Right atrium auricular region (tissue), 2 donors: Measurements from ENCODE around the gene BRINP2. TPM values are rescaled to one million over a fixed set of nuclear protein-coding genes. Genes with fewer than 3 reads are reported as not detected.

ENCODE experiments used
- DNase-seq: peaks from one replicate; pipeline ENCODE4 v3.0.0-alpha.2; 2019; ENCODE audit warnings: low spot score
- H3K27ac ChIP-seq, 2 donors: fragments of 200-600 bp; sonication (generic); 1 replicate in 1 of 2; 2 replicates in 1 of 2; pipeline ENCODE4 v1.5.1; 2016 to 2019
- H3K27me3 ChIP-seq, 2 donors: fragments of 200-600 bp; sonication (generic); one replicate each; pipeline versions ENCODE4 v1.5.1 to v1.6.0; 2017 to 2019
- H3K36me3 ChIP-seq: fragments of 200-600 bp; sonication (generic); one replicate; pipeline ENCODE4 v1.5.1; 2016
- H3K4me1 ChIP-seq, 2 donors: fragments of 200-600 bp; sonication (generic); one replicate each; pipeline versions ENCODE4 v1.5.1 to v1.6.0; 2017 to 2019
- H3K4me3 ChIP-seq, 2 donors: fragments of 200-600 bp; sonication (generic); 1 replicate in 1 of 2; 2 replicates in 1 of 2; pipeline ENCODE4 v1.5.1; 2017 to 2019; ENCODE audit warnings: mild to moderate bottlenecking in 1 of 2, moderate library complexity in 1 of 2
- H3K9me3 ChIP-seq, 2 donors: fragments of 200-600 bp; sonication (generic); one replicate each; pipeline ENCODE4 v1.5.1; 2019
- total RNA-seq, 2 donors: library from RNA; depleted of rRNA; stranded (reverse); fragments of >200 nt; gene quantifications; one replicate each; pipeline ENCODE4 v1.1.0, GENCODE V29; 2016
- TF ChIP-seq, protein P1 (sequence below), 2 donors: fragments of 200-600 bp; sonication (generic); IDR thresholded peaks; one replicate each; pipeline ENCODE4 v1.5.1; 2019; ENCODE audit warnings: antibody characterized with exemption in 2 of 2

Gene BRINP2
- total RNA-seq, 2 donors from 2014 or later: 0.96 to 1.1 TPM

DNA sequence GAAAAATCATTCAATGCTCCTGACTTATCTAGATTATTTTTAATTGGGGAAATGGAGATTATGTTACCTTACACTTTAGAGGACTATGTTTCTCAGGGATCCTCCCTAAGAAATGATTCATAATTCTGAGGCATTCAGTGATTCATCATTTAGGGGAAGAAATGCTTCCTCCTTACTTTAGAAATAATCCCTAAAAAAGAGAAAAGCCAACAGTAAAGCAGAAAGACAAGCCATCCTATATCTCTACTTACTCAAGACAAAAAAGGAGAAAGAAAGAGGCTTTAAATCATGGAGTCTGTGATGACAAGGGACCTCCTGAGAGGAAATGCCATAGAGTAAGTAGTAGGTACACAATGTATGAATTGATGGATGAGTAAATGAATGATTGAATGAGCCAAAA, 137.0 kb downstream of the BRINP2 start:
- H3K4me1 ChIP-seq: peaks cover 0 to 2% of the 10 kb centered on the region in 2 donors
- H3K36me3 ChIP-seq: no peaks in the 10 kb centered on the region
- H3K9me3 ChIP-seq: no peaks in the 10 kb centered on the region
- TF ChIP-seq, protein P1, sequence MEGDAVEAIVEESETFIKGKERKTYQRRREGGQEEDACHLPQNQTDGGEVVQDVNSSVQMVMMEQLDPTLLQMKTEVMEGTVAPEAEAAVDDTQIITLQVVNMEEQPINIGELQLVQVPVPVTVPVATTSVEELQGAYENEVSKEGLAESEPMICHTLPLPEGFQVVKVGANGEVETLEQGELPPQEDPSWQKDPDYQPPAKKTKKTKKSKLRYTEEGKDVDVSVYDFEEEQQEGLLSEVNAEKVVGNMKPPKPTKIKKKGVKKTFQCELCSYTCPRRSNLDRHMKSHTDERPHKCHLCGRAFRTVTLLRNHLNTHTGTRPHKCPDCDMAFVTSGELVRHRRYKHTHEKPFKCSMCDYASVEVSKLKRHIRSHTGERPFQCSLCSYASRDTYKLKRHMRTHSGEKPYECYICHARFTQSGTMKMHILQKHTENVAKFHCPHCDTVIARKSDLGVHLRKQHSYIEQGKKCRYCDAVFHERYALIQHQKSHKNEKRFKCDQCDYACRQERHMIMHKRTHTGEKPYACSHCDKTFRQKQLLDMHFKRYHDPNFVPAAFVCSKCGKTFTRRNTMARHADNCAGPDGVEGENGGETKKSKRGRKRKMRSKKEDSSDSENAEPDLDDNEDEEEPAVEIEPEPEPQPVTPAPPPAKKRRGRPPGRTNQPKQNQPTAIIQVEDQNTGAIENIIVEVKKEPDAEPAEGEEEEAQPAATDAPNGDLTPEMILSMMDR (IDR thresholded peaks at IDR 0.05): no peak
- DNase-seq: no peak
- H3K27me3 ChIP-seq: no peaks in the 10 kb centered on the region
- H3K27ac ChIP-seq: no peak overlapping the region
- no peak overlapping the region for H3K4me3 ChIP-seq

GRCh38 chr1:177309880-177310279, 139.1 kb downstream of the BRINP2 start:
- Histone ChIP-seq H3K9me3 (no peaks in the 10 kb centered on the region), H3K4me1 (no peaks in the 10 kb centered on the region), H3K27me3 (no peaks in the 10 kb centered on the region), H3K4me3 (no peak overlapping the region), H3K27ac (no peak overlapping the region), H3K36me3 (no peaks in the 10 kb centered on the region)
- TF ChIP-seq, protein P1 (IDR thresholded peaks at IDR 0.05): no peak
- DNase-seq: no peak

DNA sequence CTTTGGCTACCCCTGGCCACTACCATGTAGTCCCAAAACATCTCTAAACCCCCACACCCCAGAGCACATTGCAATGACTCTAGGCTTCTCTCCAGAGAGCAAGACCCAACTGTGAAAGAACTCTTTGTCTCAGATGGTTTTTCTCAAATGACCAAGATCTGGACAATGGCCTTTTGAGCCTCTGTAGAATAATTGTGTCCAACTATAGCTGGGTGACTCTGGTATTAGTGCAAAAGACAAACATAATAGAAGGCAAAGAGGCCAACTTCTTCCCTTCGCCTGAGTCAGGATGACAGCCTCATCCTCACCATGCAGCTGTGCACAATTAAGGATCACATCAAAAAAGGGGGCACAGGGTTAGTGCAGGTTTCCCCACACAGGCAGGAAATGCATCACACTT, 139.6 kb downstream of the BRINP2 start:
- no peaks in the 10 kb centered on the region for H3K36me3 ChIP-seq
- H3K27me3 ChIP-seq: no peaks in the 10 kb centered on the region
- H3K9me3 ChIP-seq: no peaks in the 10 kb centered on the region
- no peak for DNase-seq
- TF ChIP-seq, protein P1 (IDR thresholded peaks at IDR 0.05): no peak
- H3K4me1 ChIP-seq: no peaks in the 10 kb centered on the region
- H3K4me3 ChIP-seq: no peak overlapping the region
- no peak overlapping the region for H3K27ac ChIP-seq

- Histone ChIP-seq H3K36me3 (no peaks in the 10 kb centered on the region), H3K27ac (no peak overlapping the region), H3K27me3 (no peaks in the 10 kb centered on the region), H3K4me1 (no peaks in the 10 kb centered on the region), H3K4me3 (no peak overlapping the region), H3K9me3 (no peaks in the 10 kb centered on the region)
- no peak for DNase-seq
- TF ChIP-seq, protein P1 (IDR thresholded peaks at IDR 0.05): no peak
These were observed 140.4 kb downstream of the BRINP2 start for GRCh38 chr1:177311111-177311510.

DNA sequence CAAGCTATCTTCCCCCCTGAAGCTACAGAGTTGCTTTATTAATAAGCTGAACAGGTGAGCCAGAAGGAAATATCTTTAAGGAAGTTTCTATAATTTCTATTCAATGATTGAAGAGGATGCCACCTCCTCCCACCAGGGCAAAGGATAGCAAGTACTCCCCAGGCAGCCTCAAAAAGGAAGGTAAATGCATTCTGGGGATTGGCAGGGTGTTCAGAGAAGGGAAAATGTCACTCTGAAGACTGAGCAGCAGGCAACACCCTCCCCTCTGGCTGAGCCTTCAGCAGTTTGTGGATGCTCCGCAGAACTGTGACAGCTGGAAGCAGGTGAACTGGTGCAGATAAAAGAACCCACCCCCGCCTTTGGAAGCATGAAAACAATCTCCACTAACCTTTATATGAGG, 140.8 kb downstream of the BRINP2 start:
- Histone ChIP-seq H3K36me3 (no peaks in the 10 kb centered on the region), H3K27me3 (no peaks in the 10 kb centered on the region), H3K9me3 (no peaks in the 10 kb centered on the region), H3K4me3 (no peak overlapping the region), H3K27ac (no peak overlapping the region), H3K4me1 (no peaks in the 10 kb centered on the region)
- no peak for DNase-seq
- TF ChIP-seq, protein P1 (IDR thresholded peaks at IDR 0.05): no peak

DNA sequence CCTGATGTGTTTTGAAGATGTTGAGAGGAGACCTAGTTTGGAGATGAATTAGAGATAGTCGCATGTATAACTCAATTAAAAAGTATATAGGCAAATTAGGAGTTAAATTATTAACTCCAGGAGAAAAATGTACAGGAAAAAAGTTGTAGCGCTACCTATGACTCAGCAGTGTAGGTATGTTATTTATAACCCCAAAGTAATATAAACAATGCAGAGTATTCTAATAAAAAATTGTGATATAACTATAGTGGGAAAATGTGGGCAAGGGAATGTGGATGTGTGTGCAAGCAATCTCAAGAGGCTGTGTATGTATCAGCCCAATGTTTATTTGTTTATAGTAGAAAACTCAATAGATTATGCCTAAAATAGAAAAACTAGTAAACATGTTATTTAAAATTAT, 144.5 kb downstream of the BRINP2 start:
- TF ChIP-seq, protein P1 (IDR thresholded peaks at IDR 0.05): no peak
- H3K9me3 ChIP-seq: peaks cover 0 to 8% of the 10 kb centered on the region in 2 donors
- H3K27me3 ChIP-seq: no peaks in the 10 kb centered on the region
- H3K4me1 ChIP-seq: no peaks in the 10 kb centered on the region
- DNase-seq: no peak
- no peaks in the 10 kb centered on the region for H3K36me3 ChIP-seq
- H3K4me3 ChIP-seq: no peak overlapping the region
- H3K27ac ChIP-seq: no peak overlapping the region
